Liver (tissue), 9 donors: Measurements from ENCODE around the gene SEPTIN5. TPM values are rescaled to one million over a fixed set of nuclear protein-coding genes. Genes with fewer than 3 reads are reported as not detected.
A peak's percentile ranks its signal among the peaks of the same experiment; 100 is the strongest.

Source experiments
- DNase-seq: peaks from one replicate; pipeline ENCODE4 v3.0.0-alpha.2; 2017; ENCODE audit warnings: low spot score
- H3K27ac ChIP-seq, 2 donors: one replicate each; pipeline ENCODE4 v1.7.0; 2013; ENCODE audit warnings: inconsistent platforms in 2 of 2, low read length in 2 of 2, control low read depth in 1 of 2, low read depth in 1 of 2, mild to moderate bottlenecking in 1 of 2
- H3K27me3 ChIP-seq, 4 donors: one replicate each; pipeline versions ENCODE4 v1.6.1 to v1.7.0; 2013; ENCODE audit warnings: low read length in 3 of 4, inconsistent platforms in 1 of 4, mild to moderate bottlenecking in 1 of 4, moderate library complexity in 1 of 4; ENCODE audit not compliant: control insufficient read depth in 4 of 4, insufficient read depth in 4 of 4
- H3K36me3 ChIP-seq, 4 donors: one replicate each; pipeline versions ENCODE4 v1.6.1 to v1.7.0; 2013; ENCODE audit warnings: low read length in 3 of 4, mild to moderate bottlenecking in 3 of 4, low read depth in 1 of 4, moderate library complexity in 1 of 4; ENCODE audit not compliant: control insufficient read depth in 4 of 4, insufficient read depth in 3 of 4
- H3K4me1 ChIP-seq, 4 donors: one replicate each; pipeline versions ENCODE4 v1.6.1 to v1.7.0; 2013; ENCODE audit warnings: low read length in 3 of 4, mild to moderate bottlenecking in 3 of 4, moderate library complexity in 1 of 4; ENCODE audit not compliant: control insufficient read depth in 4 of 4, insufficient read depth in 4 of 4
- H3K4me3 ChIP-seq, 3 donors: one replicate each; pipeline versions ENCODE4 v1.6.1 to v1.7.0; 2013; ENCODE audit warnings: low read length in 3 of 3, control low read depth in 1 of 3, low read depth in 1 of 3, mild to moderate bottlenecking in 1 of 3
- H3K9ac ChIP-seq, 2 donors: one replicate each; pipeline ENCODE4 v1.7.0; 2013; ENCODE audit warnings: low read length in 2 of 2, mild to moderate bottlenecking in 2 of 2, moderate library complexity in 2 of 2, control low read depth in 1 of 2, low read depth in 1 of 2
- H3K9me3 ChIP-seq, 4 donors: one replicate each; pipeline versions ENCODE4 v1.6.1 to v1.7.0; 2013; ENCODE audit warnings: low read length in 3 of 4; ENCODE audit not compliant: control insufficient read depth in 4 of 4
- EGR1 ChIP-seq, 2 donors: IDR thresholded peaks; 2 replicates each; pipeline ENCODE4 v1.6.1; 2016 to 2018; ENCODE audit warnings: antibody characterized with exemption in 2 of 2, low read depth in 2 of 2
- FOXA1 ChIP-seq: IDR thresholded peaks from 2 replicates; pipeline ENCODE4 v1.6.1; 2016; ENCODE audit warnings: antibody characterized with exemption
- FOXA2 ChIP-seq: IDR thresholded peaks from 2 replicates; pipeline ENCODE4 v1.6.1; 2016; ENCODE audit warnings: antibody characterized with exemption
- GABPA ChIP-seq, 2 donors: IDR thresholded peaks in 1 of 2; conservative IDR thresholded peaks in 1 of 2; 2 replicates each; pipeline ENCODE4 v1.6.1; 2016; ENCODE audit warnings: antibody characterized with exemption in 2 of 2, mild to moderate bottlenecking in 1 of 2, moderate library complexity in 1 of 2
- HNF4A ChIP-seq, 2 donors: conservative IDR thresholded peaks; 2 replicates each; pipeline ENCODE4 v1.6.1; 2016; ENCODE audit warnings: antibody characterized with exemption in 2 of 2, mild to moderate bottlenecking in 2 of 2
- HNF4G ChIP-seq: IDR thresholded peaks from 2 replicates; pipeline ENCODE4 v1.6.1; 2016; ENCODE audit warnings: antibody characterized with exemption
- JUND ChIP-seq, 2 donors: IDR thresholded peaks; 2 replicates each; pipeline ENCODE4 v1.6.1; 2016; ENCODE audit warnings: antibody characterized with exemption in 2 of 2
- NR2F2 ChIP-seq: IDR thresholded peaks from 2 replicates; pipeline ENCODE4 v1.6.1; 2016; ENCODE audit warnings: antibody characterized with exemption
- RAD21 ChIP-seq, 2 donors: IDR thresholded peaks; 2 replicates each; pipeline ENCODE4 v1.6.1; 2016; ENCODE audit warnings: antibody characterized with exemption in 2 of 2, mild to moderate bottlenecking in 2 of 2
- RXRA ChIP-seq, 2 donors: IDR thresholded peaks; 2 replicates each; pipeline ENCODE4 v1.6.1; 2017 to 2018; ENCODE audit warnings: antibody characterized with exemption in 2 of 2, mild to moderate bottlenecking in 1 of 2
- SP1 ChIP-seq: IDR thresholded peaks from 2 replicates; pipeline ENCODE4 v1.6.1; 2018; ENCODE audit warnings: antibody characterized with exemption, mild to moderate bottlenecking
- TAF1 ChIP-seq: conservative IDR thresholded peaks from 2 replicates; pipeline ENCODE4 v1.6.1; 2016; ENCODE audit warnings: antibody characterized with exemption, mild to moderate bottlenecking
- YY1 ChIP-seq: IDR thresholded peaks from 2 replicates; pipeline ENCODE4 v1.6.1; 2016; ENCODE audit warnings: antibody characterized with exemption, mild to moderate bottlenecking
- WGBS: extraction: QIAGEN DNeasy Blood & Tissue Kit; methylation state at CpG from one replicate; pipeline ENCODE4 v1.1.7; 2013; 5-methylcytosine and 5-hydroxymethylcytosine counted together
- polyA plus RNA-seq, 2 donors: library from polyadenylated mRNA; stranded (reverse) in 1 of 2; unstranded in 1 of 2; fragments of 200-250 nt in 1 of 2; fragments of >200 nt in 1 of 2; fragmentation: Nextera tagmentation in 1 of 2; extraction: Ambion mirVana in 1 of 2; gene quantifications; one replicate each; pipeline versions ENCODE4 v1.2.1 to v1.2.3, GENCODE V29; 2013 to 2015
- total RNA-seq, 2 donors: library from RNA; depleted of rRNA; stranded (reverse); fragments of >200 nt; gene quantifications; one replicate each; pipeline ENCODE4 v1.2.3, GENCODE V29; 2014
- TF ChIP-seq, protein P1 (sequence below): IDR thresholded peaks from 2 replicates; pipeline ENCODE4 v1.6.1; 2016; ENCODE audit warnings: antibody characterized with exemption
- TF ChIP-seq, protein P2 (sequence below): IDR thresholded peaks from 2 replicates; pipeline ENCODE4 v1.6.1; 2016; ENCODE audit warnings: antibody characterized with exemption
- TF ChIP-seq, protein P3 (sequence below): IDR thresholded peaks from 2 replicates; pipeline ENCODE4 v1.6.1; 2016; ENCODE audit warnings: antibody characterized with exemption
- TF ChIP-seq, protein P4 (sequence below): IDR thresholded peaks from 2 replicates; pipeline ENCODE4 v1.6.1; 2016; ENCODE audit warnings: antibody characterized with exemption, mild to moderate bottlenecking
- donor health status: healthy.
- donor health status: healthy.
- donor health status: healthy.
- donor health status: healthy.
- donor health status: healthy.

SEPTIN5 gene
- total and polyA plus RNA-seq, 4 donors, result 0.26 to 3.5 (median 2.8) TPM

DNA sequence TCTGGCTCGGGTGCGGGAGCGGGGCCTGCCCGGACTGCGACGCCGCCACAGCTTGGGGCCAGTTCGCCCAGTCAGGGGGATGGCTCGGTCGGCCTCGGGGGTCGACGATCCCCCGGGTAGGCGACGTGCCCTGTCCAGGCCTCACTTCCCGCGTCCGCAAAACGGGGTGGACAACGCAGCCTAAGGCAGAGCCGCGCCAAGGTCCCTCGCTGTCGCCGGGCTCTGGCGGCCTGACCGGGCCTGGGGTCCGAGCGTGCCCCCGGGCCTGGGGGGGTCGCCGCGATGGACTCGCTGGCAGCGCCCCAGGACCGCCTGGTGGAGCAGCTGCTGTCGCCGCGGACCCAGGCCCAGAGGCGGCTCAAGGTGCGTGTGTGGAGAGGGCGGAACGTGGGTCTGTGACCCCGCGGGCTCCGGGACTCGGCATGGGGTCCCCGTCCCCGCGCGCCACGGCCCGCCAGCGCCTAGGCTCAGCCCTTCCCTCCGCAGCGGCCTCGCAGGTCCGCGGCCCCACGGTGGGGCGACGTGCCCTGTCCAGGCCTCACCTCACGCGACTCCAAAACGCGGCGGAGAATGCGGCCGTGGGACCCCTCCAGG is 4.2 kb downstream of the SEPTIN5 start (continued):
- no peak for TF ChIP-seq YY1
- TF ChIP-seq GABPA (IDR thresholded peaks at IDR 0.05 in 1 of 2, conservative IDR thresholded peaks at IDR 0.05 in 1 of 2), result no peak
- TF ChIP-seq, protein P1, sequence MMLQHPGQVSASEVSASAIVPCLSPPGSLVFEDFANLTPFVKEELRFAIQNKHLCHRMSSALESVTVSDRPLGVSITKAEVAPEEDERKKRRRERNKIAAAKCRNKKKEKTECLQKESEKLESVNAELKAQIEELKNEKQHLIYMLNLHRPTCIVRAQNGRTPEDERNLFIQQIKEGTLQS, result no peak
- no peak for TF ChIP-seq FOXA2
- TF ChIP-seq, protein P2, sequence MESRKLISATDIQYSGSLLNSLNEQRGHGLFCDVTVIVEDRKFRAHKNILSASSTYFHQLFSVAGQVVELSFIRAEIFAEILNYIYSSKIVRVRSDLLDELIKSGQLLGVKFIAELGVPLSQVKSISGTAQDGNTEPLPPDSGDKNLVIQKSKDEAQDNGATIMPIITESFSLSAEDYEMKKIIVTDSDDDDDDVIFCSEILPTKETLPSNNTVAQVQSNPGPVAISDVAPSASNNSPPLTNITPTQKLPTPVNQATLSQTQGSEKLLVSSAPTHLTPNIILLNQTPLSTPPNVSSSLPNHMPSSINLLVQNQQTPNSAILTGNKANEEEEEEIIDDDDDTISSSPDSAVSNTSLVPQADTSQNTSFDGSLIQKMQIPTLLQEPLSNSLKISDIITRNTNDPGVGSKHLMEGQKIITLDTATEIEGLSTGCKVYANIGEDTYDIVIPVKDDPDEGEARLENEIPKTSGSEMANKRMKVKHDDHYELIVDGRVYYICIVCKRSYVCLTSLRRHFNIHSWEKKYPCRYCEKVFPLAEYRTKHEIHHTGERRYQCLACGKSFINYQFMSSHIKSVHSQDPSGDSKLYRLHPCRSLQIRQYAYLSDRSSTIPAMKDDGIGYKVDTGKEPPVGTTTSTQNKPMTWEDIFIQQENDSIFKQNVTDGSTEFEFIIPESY, result no peak
- no peak for TF ChIP-seq NR2F2
- TF ChIP-seq, protein P3, sequence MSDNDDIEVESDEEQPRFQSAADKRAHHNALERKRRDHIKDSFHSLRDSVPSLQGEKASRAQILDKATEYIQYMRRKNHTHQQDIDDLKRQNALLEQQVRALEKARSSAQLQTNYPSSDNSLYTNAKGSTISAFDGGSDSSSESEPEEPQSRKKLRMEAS, result no peak

DNA sequence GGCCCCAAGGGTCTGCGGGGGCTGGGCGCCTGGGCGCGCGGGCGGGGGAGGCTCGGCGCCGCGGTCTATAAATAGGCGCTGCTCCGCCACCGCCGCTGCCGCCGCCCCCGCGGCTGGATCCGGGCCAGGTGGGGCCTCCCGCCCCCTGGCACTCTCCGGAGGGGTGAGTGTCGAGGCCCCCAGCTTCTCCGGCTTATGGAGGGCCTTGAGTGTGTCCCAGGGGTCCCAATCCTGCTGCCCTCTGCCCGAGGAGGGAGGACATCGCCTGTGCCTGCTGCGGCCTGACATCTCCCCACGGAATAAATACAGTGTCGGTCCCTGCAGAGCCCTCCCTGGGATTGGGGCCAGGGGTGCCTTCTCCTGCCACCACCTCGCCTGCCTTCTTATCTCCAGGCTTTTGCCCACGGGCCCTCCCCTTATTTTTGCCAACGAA is 4.8 kb downstream of the SEPTIN5 start:
- DNase-seq, result no peak
- Histone ChIP-seq H3K27ac (no peak overlapping the region), H3K4me1 (peaks cover 19 to 40% (median 29%) of the 10 kb centered on the region in 4 donors), H3K9me3 (no peaks in the 10 kb centered on the region), H3K27me3 (peaks cover 0 to 8% (median 3%) of the 10 kb centered on the region in 4 donors), H3K4me3 (peak overlapping the region in 1 of 3 donors; percentile 61), H3K36me3 (no peaks in the 10 kb centered on the region), H3K9ac (no peak overlapping the region)
- WGBS, result 23% methylated on average over 31 of the region's 31 CpGs
- TF ChIP-seq HNF4A (conservative IDR thresholded peaks at IDR 0.05) (no peak), RAD21 (IDR thresholded peaks at IDR 0.05) (no peak), GABPA (IDR thresholded peaks at IDR 0.05 in 1 of 2, conservative IDR thresholded peaks at IDR 0.05 in 1 of 2) (no peak), SP1 (no peak), HNF4G (no peak), NR2F2 (no peak), EGR1 (IDR thresholded peaks at IDR 0.05; ENCODE audit: low read depth in 2 of 2) (no peak), JUND (IDR thresholded peaks at IDR 0.05) (no peak), YY1 (no peak), FOXA1 (no peak), TAF1 (no peak), RXRA (IDR thresholded peaks at IDR 0.05) (no peak)
- TF ChIP-seq, protein P3, result no peak
- TF ChIP-seq, protein P4, sequence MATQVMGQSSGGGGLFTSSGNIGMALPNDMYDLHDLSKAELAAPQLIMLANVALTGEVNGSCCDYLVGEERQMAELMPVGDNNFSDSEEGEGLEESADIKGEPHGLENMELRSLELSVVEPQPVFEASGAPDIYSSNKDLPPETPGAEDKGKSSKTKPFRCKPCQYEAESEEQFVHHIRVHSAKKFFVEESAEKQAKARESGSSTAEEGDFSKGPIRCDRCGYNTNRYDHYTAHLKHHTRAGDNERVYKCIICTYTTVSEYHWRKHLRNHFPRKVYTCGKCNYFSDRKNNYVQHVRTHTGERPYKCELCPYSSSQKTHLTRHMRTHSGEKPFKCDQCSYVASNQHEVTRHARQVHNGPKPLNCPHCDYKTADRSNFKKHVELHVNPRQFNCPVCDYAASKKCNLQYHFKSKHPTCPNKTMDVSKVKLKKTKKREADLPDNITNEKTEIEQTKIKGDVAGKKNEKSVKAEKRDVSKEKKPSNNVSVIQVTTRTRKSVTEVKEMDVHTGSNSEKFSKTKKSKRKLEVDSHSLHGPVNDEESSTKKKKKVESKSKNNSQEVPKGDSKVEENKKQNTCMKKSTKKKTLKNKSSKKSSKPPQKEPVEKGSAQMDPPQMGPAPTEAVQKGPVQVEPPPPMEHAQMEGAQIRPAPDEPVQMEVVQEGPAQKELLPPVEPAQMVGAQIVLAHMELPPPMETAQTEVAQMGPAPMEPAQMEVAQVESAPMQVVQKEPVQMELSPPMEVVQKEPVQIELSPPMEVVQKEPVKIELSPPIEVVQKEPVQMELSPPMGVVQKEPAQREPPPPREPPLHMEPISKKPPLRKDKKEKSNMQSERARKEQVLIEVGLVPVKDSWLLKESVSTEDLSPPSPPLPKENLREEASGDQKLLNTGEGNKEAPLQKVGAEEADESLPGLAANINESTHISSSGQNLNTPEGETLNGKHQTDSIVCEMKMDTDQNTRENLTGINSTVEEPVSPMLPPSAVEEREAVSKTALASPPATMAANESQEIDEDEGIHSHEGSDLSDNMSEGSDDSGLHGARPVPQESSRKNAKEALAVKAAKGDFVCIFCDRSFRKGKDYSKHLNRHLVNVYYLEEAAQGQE, result no peak
- TF ChIP-seq, protein P2, result no peak
- TF ChIP-seq, protein P1, result no peak
